Measurements from ENCODE around the gene ST6GAL2.

DNA sequence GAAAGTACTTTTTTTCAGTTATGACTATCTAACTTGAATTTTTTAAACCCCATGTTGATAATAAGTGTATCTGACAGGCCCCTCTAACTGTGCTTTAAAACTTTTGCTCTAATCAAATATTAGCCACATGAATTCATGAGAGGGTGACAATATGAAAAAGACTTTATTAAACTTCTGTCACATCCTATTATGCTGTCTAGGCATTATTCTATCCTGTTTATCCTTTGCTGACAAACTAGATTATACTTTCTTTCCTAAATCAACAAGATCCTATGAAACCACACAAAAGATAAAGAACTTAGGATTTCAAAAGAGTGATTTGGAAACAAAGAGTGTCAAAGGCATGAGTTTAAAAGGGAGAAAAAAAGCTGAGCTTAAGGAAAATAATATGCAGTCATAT lies 57.8 kb downstream of the ST6GAL2 start:
- TF ChIP-seq, protein P1, sequence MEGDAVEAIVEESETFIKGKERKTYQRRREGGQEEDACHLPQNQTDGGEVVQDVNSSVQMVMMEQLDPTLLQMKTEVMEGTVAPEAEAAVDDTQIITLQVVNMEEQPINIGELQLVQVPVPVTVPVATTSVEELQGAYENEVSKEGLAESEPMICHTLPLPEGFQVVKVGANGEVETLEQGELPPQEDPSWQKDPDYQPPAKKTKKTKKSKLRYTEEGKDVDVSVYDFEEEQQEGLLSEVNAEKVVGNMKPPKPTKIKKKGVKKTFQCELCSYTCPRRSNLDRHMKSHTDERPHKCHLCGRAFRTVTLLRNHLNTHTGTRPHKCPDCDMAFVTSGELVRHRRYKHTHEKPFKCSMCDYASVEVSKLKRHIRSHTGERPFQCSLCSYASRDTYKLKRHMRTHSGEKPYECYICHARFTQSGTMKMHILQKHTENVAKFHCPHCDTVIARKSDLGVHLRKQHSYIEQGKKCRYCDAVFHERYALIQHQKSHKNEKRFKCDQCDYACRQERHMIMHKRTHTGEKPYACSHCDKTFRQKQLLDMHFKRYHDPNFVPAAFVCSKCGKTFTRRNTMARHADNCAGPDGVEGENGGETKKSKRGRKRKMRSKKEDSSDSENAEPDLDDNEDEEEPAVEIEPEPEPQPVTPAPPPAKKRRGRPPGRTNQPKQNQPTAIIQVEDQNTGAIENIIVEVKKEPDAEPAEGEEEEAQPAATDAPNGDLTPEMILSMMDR (conservative IDR thresholded peaks at IDR 0.05; ENCODE audit: low read depth, low read length) = no peak
- no peak for TF ChIP-seq EZH2 (IDR thresholded peaks at IDR 0.05; ENCODE audit: low read length, unreplicated experiment)
- no peak for TF ChIP-seq EZH2phosphoT487 (IDR thresholded peaks at IDR 0.05; ENCODE audit: borderline replicate concordance, low read length)

All from PC-3 (cell line).